IMR-90 (cell line): ENCODE data around the gene ADRA2A. TPM values are rescaled to one million over a fixed set of nuclear protein-coding genes. Genes with fewer than 3 reads are reported as not detected.

Experiments used
- ATAC-seq: fragments of 200-7000 bp; cut with Tn5 transposase; 2 replicates; pipeline ENCODE4 v1.9.1; 2020; ENCODE audit warnings: low read depth, mild to moderate bottlenecking, moderate library complexity
- BruUV-seq: library from RNA; stranded (reverse); fragments of 400-500 nt; replicated peaks from 2 replicates; lab custom pipeline; 2021; lab: Mats Ljungman, UMichigan
- CTCF ChIA-PET: fragments of 300-600 bp; formaldehyde crosslinking; extraction: SDS; loops from one replicate; lab custom pipeline; 2021; ENCODE audit warnings: antibody characterized with exemption; lab: Yijun Ruan, JAX
- POLR2A ChIA-PET: fragments of 300-600 bp; sonication (Branson Sonifier 250); formaldehyde crosslinking; loops from one replicate; lab custom pipeline; 2022; ENCODE audit warnings: antibody characterized with exemption; ENCODE audit not compliant: unreplicated experiment; lab: Charles Lee
- DNase-seq: peaks from one replicate; pipeline ENCODE4 v3.0.0; 2013
- H2AFZ ChIP-seq: replicated peaks from 2 replicates; pipeline ENCODE3; 2013; ENCODE audit warnings: low read length, mild to moderate bottlenecking; ENCODE audit not compliant: poor library complexity
- H2AK5ac ChIP-seq: 2 replicates; pipeline ENCODE4 v1.6.1; 2013; ENCODE audit warnings: low read depth, low read length, inconsistent platforms
- H2AK9ac ChIP-seq: replicated peaks from 2 replicates; pipeline ENCODE3; 2013; ENCODE audit warnings: mild to moderate bottlenecking, low read depth, low read length, moderate library complexity; ENCODE audit not compliant: poor library complexity
- H2BK120ac ChIP-seq: 2 replicates; pipeline ENCODE4 v1.6.1; 2013; ENCODE audit warnings: low read depth, low read length, inconsistent platforms
- H2BK15ac ChIP-seq: 3 replicates; pipeline ENCODE4 v1.6.1; 2013; ENCODE audit warnings: low read depth, low read length, inconsistent platforms
- H2BK20ac ChIP-seq: 2 replicates; pipeline ENCODE4 v1.6.1; 2013; ENCODE audit warnings: low read depth, mild to moderate bottlenecking, inconsistent platforms, low read length, moderate library complexity
- H2BK5ac ChIP-seq: 2 replicates; pipeline ENCODE4 v1.6.1; 2013; ENCODE audit warnings: mild to moderate bottlenecking, low read depth, low read length, inconsistent platforms; ENCODE audit not compliant: poor library complexity, severe bottlenecking
- H3K14ac ChIP-seq: replicated peaks from 2 replicates; pipeline ENCODE4 v1.6.1; 2013; ENCODE audit warnings: low read depth, low read length, inconsistent platforms
- H3K18ac ChIP-seq: 2 replicates; pipeline ENCODE4 v1.6.1; 2013; ENCODE audit warnings: low read depth, low read length, control low read depth
- H3K23ac ChIP-seq: 2 replicates; pipeline ENCODE4 v1.6.1; 2013; ENCODE audit warnings: low read depth, low read length, inconsistent platforms
- H3K27ac ChIP-seq: 2 replicates; pipeline ENCODE4 v1.5.1; 2013; ENCODE audit warnings: mild to moderate bottlenecking, control low read depth, low read length; ENCODE audit not compliant: insufficient read depth
- H3K27me3 ChIP-seq: 2 replicates; pipeline ENCODE4 v1.6.1; 2013; ENCODE audit warnings: low read length; ENCODE audit not compliant: control insufficient read depth, insufficient read depth
- H3K36me3 ChIP-seq: 2 replicates; pipeline ENCODE4 v1.6.1; 2013; ENCODE audit warnings: low read length, mixed read lengths; ENCODE audit not compliant: control insufficient read depth, insufficient read depth
- H3K4ac ChIP-seq: 2 replicates; pipeline ENCODE4 v1.6.1; 2013; ENCODE audit warnings: low read depth, low read length, inconsistent platforms
- H3K4me1 ChIP-seq: 2 replicates; pipeline ENCODE4 v1.6.1; 2013; ENCODE audit warnings: low read length, mixed read lengths; ENCODE audit not compliant: control insufficient read depth, insufficient read depth
- H3K4me2 ChIP-seq: 2 replicates; pipeline ENCODE4 v1.6.1; 2013; ENCODE audit warnings: low read depth, mild to moderate bottlenecking, control low read depth, low read length, moderate library complexity
- H3K4me3 ChIP-seq: 2 replicates; pipeline ENCODE4 v1.5.1; 2013; ENCODE audit warnings: low read depth, mild to moderate bottlenecking, control low read depth, low read length, moderate library complexity; ENCODE audit not compliant: insufficient read depth
- H3K56ac ChIP-seq: 2 replicates; pipeline ENCODE4 v1.6.1; 2013; ENCODE audit warnings: low read length, inconsistent platforms; ENCODE audit not compliant: insufficient read depth; ENCODE audit errors: extremely low read depth
- H3K79me1 ChIP-seq, 2 experiments: 2 replicates each; pipeline ENCODE4 v1.6.1; 2013; ENCODE audit warnings: low read length in 2 of 2, inconsistent platforms in 1 of 2, low read depth in 1 of 2
- H3K9ac ChIP-seq: 2 replicates; pipeline ENCODE4 v1.6.1; 2013; ENCODE audit warnings: low read depth, low read length, control low read depth
- H3K9me1 ChIP-seq: 2 replicates; pipeline ENCODE4 v1.6.1; 2013; ENCODE audit warnings: low read length, inconsistent platforms; ENCODE audit not compliant: insufficient read depth
- H3K9me3 ChIP-seq: 2 replicates; pipeline ENCODE4 v1.6.1; 2013; ENCODE audit warnings: low read length; ENCODE audit not compliant: control insufficient read depth, insufficient read depth
- H4K20me1 ChIP-seq: 2 replicates; pipeline ENCODE4 v1.6.1; 2013; ENCODE audit warnings: low read length, inconsistent platforms; ENCODE audit not compliant: insufficient read depth
- H4K5ac ChIP-seq: 2 replicates; pipeline ENCODE4 v1.6.1; 2013; ENCODE audit warnings: mild to moderate bottlenecking, low read depth, low read length, control low read depth
- H4K8ac ChIP-seq, 2 experiments: 2 replicates each; pipeline ENCODE4 v1.6.1; 2013; ENCODE audit warnings: low read depth in 2 of 2, low read length in 2 of 2, control low read depth in 1 of 2, inconsistent platforms in 1 of 2
- H4K91ac ChIP-seq: 2 replicates; pipeline ENCODE4 v1.6.1; 2013; ENCODE audit warnings: low read depth, low read length, inconsistent platforms; ENCODE audit not compliant: insufficient read depth
- BHLHE40 ChIP-seq: fragments of 150-350 bp; IDR thresholded peaks from 2 replicates; pipeline ENCODE4 v1.6.1; 2016; ENCODE audit warnings: mild to moderate bottlenecking, low read depth, low read length
- CEBPB ChIP-seq: IDR thresholded peaks from 2 replicates; pipeline ENCODE4 v1.6.1; 2012; ENCODE audit warnings: low read depth, low read length, improper control_type of control experiment
- CHD1 ChIP-seq: IDR thresholded peaks from 2 replicates; pipeline ENCODE4 v1.6.1; 2012; ENCODE audit warnings: low read depth, low read length, improper control_type of control experiment
- FOS ChIP-seq: fragments of 150-350 bp; IDR thresholded peaks from 2 replicates; pipeline ENCODE4 v1.6.1; 2016; ENCODE audit warnings: low read depth, low read length
- MAFK ChIP-seq: IDR thresholded peaks from 2 replicates; pipeline ENCODE4 v1.6.1; 2012; ENCODE audit warnings: low read depth, low read length, improper control_type of control experiment
- MAZ ChIP-seq: IDR thresholded peaks from 2 replicates; pipeline ENCODE4 v1.6.1; 2012; ENCODE audit warnings: low read depth, mild to moderate bottlenecking, low read length, improper control_type of control experiment, moderate library complexity, borderline replicate concordance
- MXI1 ChIP-seq: IDR thresholded peaks from 2 replicates; pipeline ENCODE4 v1.6.1; 2012; ENCODE audit warnings: low read depth, mild to moderate bottlenecking, low read length, moderate library complexity, borderline replicate concordance
- NFE2L2 ChIP-seq: fragments of 150-350 bp; IDR thresholded peaks from 2 replicates; pipeline ENCODE4 v1.6.1; 2016; ENCODE audit warnings: low read depth, mild to moderate bottlenecking, low read length
- POLR2A ChIP-seq: IDR thresholded peaks from 2 replicates; pipeline ENCODE4 v1.6.1; 2012; ENCODE audit warnings: mild to moderate bottlenecking, low read depth, low read length
- RAD21 ChIP-seq: IDR thresholded peaks from 2 replicates; pipeline ENCODE4 v1.6.1; 2012; ENCODE audit warnings: low read length, improper control_type of control experiment
- RCOR1 ChIP-seq: IDR thresholded peaks from 2 replicates; pipeline ENCODE4 v1.6.1; 2012; ENCODE audit warnings: mild to moderate bottlenecking, low read length, improper control_type of control experiment; ENCODE audit not compliant: insufficient replicate concordance
- RFX5 ChIP-seq: IDR thresholded peaks from 2 replicates; pipeline ENCODE4 v1.8.0; 2012; ENCODE audit warnings: low read depth, mild to moderate bottlenecking, low read length, moderate library complexity
- SMC3 ChIP-seq: fragments of 150-350 bp; IDR thresholded peaks from 2 replicates; pipeline ENCODE4 v1.6.1; 2016; ENCODE audit warnings: low read depth, mild to moderate bottlenecking, antibody characterized with exemption, low read length, moderate library complexity
- USF2 ChIP-seq: fragments of 150-350 bp; IDR thresholded peaks from 2 replicates; pipeline ENCODE4 v1.6.1; 2017; ENCODE audit warnings: mild to moderate bottlenecking, antibody characterized with exemption, low read length, low read depth
- whole genome bisulfite sequencing, 2 experiments: methylation state at CpG; one replicate each; pipeline versions ENCODE4 v1.1.5 to v1.1.7; 2013; ENCODE audit warnings: missing lambda C conversion rate in 2 of 2; ENCODE audit not compliant: insufficient read length in 1 of 2; ENCODE audit errors: extremely low coverage in 2 of 2; 5-methylcytosine and 5-hydroxymethylcytosine counted together
- dilution Hi-C: fragments of 300-500 bp; cut with HindIII; formaldehyde crosslinking; loops from one replicate; pipeline ENCODE4 v1.14.3; 2018; ENCODE audit warnings: low sequenced_read_pairs; ENCODE audit not compliant: unreplicated experiment
- in situ Hi-C: fragments of 300-500 bp; cut with MboI; formaldehyde crosslinking; loops from 3 replicates; pipeline ENCODE4 v1.14.3; 2019; ENCODE audit warnings: low sequenced_read_pairs, inconsistent platforms, mixed read lengths
- intact Hi-C: fragments of 100-400 bp; cut with micrococcal nuclease; formaldehyde crosslinking; loops from 2 replicates; pipeline ENCODE4 v1.10.0; 2022
- polyA plus RNA-seq, 3 experiments: library from polyadenylated mRNA; depleted of rRNA; stranded (reverse); fragments of >200 nt; gene quantifications; 2 replicates each; pipeline ENCODE4 v1.2.3, GENCODE V29; 2012; ENCODE audit warnings: low replicate concordance in 1 of 3
- total RNA-seq: library from RNA; depleted of rRNA; stranded (reverse); fragments of >200 nt; gene quantifications from 2 replicates; pipeline ENCODE4 v1.2.3, GENCODE V29; 2012
- TF ChIP-seq, protein P1 (sequence below): fragments of 150-350 bp; IDR thresholded peaks from 2 replicates; pipeline ENCODE4 v1.6.1; 2016; ENCODE audit warnings: low read depth, mild to moderate bottlenecking, low read length, moderate library complexity, borderline replicate concordance
- TF ChIP-seq, protein P2 (sequence below): conservative IDR thresholded peaks from 2 replicates; pipeline ENCODE4 v1.5.1; 2012; ENCODE audit warnings: mild to moderate bottlenecking, low read depth, low read length, improper control_type of control experiment

Gene ADRA2A
- total and polyA plus RNA-seq, 2 of the 4 experiments (the other 2 are of a cell fraction), result not detected

- Histone ChIP-seq H3K4me2 (no peak overlapping the region), H4K5ac (no peak overlapping the region), H3K14ac (no peak overlapping the region), H3K9me3 (no peaks in the 10 kb centered on the region), H3K23ac (no peak overlapping the region), H3K56ac (no peak overlapping the region), H3K18ac (no peak overlapping the region), H2AFZ (no peak overlapping the region), H2BK15ac (no peak overlapping the region), H3K79me1 (no peaks in the 10 kb centered on the region), H3K27ac (no peak overlapping the region), H4K20me1 (no peaks in the 10 kb centered on the region), H2BK5ac (no peak overlapping the region), H3K9ac (no peak overlapping the region), H4K8ac (no peak overlapping the region), H3K4ac (no peak overlapping the region), H3K4me1 (no peaks in the 10 kb centered on the region), H3K27me3 (no peaks in the 10 kb centered on the region), H2BK20ac (no peak overlapping the region), H4K91ac (no peak overlapping the region), H3K4me3 (no peak overlapping the region), H3K36me3 (no peaks in the 10 kb centered on the region), H2BK120ac (no peak overlapping the region), H2AK5ac (no peak overlapping the region), H2AK9ac (no peak overlapping the region), H3K9me1 (no peaks in the 10 kb centered on the region)
- ChIA-PET POLR2A (no interaction called here), CTCF (no interaction called here)
- DNase-seq (no peak), ATAC-seq (no peak)
- BruUV-seq, result no TSS peak
- intact Hi-C loops, result no loop called here
- WGBS, 2 experiments, result 17% methylated on average over 1 of the region's 4 CpGs; no CpG with 5 or more reads in 1 of the 2 experiments
- dilution Hi-C loops, result no loop called here
- in situ Hi-C loops, result no loop called here
- TF ChIP-seq CHD1, result no peak
- no peak for TF ChIP-seq SMC3
- TF ChIP-seq, protein P1, sequence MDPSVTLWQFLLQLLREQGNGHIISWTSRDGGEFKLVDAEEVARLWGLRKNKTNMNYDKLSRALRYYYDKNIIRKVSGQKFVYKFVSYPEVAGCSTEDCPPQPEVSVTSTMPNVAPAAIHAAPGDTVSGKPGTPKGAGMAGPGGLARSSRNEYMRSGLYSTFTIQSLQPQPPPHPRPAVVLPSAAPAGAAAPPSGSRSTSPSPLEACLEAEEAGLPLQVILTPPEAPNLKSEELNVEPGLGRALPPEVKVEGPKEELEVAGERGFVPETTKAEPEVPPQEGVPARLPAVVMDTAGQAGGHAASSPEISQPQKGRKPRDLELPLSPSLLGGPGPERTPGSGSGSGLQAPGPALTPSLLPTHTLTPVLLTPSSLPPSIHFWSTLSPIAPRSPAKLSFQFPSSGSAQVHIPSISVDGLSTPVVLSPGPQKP, result no peak
- TF ChIP-seq POLR2A, result no peak
- TF ChIP-seq NFE2L2, result no peak
- no peak for TF ChIP-seq RAD21
- no peak for TF ChIP-seq MXI1
- TF ChIP-seq, protein P2, sequence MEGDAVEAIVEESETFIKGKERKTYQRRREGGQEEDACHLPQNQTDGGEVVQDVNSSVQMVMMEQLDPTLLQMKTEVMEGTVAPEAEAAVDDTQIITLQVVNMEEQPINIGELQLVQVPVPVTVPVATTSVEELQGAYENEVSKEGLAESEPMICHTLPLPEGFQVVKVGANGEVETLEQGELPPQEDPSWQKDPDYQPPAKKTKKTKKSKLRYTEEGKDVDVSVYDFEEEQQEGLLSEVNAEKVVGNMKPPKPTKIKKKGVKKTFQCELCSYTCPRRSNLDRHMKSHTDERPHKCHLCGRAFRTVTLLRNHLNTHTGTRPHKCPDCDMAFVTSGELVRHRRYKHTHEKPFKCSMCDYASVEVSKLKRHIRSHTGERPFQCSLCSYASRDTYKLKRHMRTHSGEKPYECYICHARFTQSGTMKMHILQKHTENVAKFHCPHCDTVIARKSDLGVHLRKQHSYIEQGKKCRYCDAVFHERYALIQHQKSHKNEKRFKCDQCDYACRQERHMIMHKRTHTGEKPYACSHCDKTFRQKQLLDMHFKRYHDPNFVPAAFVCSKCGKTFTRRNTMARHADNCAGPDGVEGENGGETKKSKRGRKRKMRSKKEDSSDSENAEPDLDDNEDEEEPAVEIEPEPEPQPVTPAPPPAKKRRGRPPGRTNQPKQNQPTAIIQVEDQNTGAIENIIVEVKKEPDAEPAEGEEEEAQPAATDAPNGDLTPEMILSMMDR, result no peak
- no peak for TF ChIP-seq USF2
- no peak for TF ChIP-seq BHLHE40
- TF ChIP-seq CEBPB, result no peak
- no peak for TF ChIP-seq FOS
- no peak for TF ChIP-seq RCOR1
- TF ChIP-seq RFX5, result no peak
- TF ChIP-seq MAFK, result no peak
- TF ChIP-seq MAZ, result no peak
Observed at GRCh38 chr10:111107023-111107422, 30.2 kb downstream of the ADRA2A start.
